Esophagus squamous epithelium (tissue), 4 donors: Measurements from ENCODE around the gene NOSIP.

Source experiments
- CTCF ChIP-seq, 6 experiments: fragments of 450-650 bp in 4 of 6; fragments of 200-600 bp in 2 of 6; sonication (generic) in 2 of 6; IDR thresholded peaks; one replicate each; pipeline ENCODE4 v1.5.1; 2016 to 2019; ENCODE audit warnings: antibody characterized with exemption in 6 of 6, mild to moderate bottlenecking in 4 of 6, moderate library complexity in 4 of 6
- POLR2A ChIP-seq, 4 donors: fragments of 450-650 bp; IDR thresholded peaks; one replicate each; pipeline ENCODE4 v1.6.1; 2017; ENCODE audit warnings: antibody characterized with exemption in 4 of 4, mild to moderate bottlenecking in 4 of 4, moderate library complexity in 3 of 4

GRCh38 chr19:49605605-49606004 lies 25.2 kb upstream of the NOSIP start:
- TF ChIP-seq CTCF (IDR thresholded peaks at IDR 0.05) (no peak), POLR2A (IDR thresholded peaks at IDR 0.05) (no peak)
